HG02973 (cell line): ENCODE results near the gene KRT38.
"Not testable (repeated sequence)": the region's sequence is repeated elsewhere in the genome, so short reads cannot be mapped to it uniquely, and the experiment has no call there.

Experiments
- ATAC-seq: cut with Tn5 transposase; IDR thresholded peaks from one replicate; pipeline ENCODE4 v1.9.1; 2021; ENCODE audit warnings: moderate library complexity; ENCODE audit not compliant: unreplicated experiment

Gene KRT38

DNA sequence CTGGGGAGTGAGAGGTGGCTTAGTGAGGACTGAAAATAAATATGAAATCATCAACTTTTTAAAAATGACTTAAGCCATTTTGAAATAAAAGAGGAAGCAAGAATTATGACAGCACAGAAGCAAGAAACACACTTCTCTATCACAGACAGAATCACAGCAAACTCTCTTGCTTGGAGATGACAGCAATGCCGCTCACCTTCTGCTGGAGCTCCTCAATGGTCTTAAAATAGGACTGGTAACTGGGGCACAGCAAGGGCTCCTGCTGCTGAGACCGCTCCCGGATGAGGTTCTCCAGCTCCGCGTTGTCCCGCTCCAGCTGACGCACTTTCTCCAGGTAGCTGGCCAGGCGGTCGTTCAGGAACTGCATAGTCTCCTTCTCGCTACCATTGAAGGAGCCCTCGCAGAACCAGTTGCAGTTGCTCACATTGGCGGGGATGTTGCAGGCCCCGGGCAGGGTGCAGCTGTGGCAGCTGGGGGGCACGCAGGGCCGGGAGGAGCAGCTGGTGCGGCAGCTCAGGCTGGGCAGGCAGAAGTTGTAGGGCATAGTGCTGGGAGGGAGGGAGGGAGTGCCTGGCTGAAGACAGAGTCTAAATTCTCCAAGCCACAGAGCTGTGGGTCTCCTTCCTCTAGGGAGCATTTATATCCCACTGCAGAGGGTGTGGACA lies 43.7 kb downstream of the KRT38 start, which contains the start of gene KRT31:
Gene KRT31, minus strand, starts transcription at position 613 of the 665 bp plus-strand sequence. Its CDS starts 69 bp downstream, at position 544.
- no peak for ATAC-seq

DNA sequence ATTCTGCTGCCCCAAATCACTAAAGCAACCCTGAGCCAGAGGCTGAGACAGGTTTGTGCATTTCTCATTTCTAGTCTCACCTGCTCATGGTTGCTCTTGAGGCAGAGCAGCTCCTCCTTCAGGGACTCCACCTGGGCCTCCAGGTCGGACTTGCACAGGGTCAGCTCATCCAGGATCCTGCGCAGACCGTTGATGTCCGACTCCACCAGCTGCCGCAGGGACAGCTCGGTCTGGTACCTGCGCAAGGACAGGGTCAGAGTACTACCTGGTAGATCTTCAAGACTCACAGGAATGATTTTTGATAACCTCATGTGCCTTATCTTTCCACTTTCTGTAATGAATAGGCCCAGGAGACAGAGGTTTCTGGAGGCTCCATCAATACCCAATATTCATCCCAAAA lies 44.4 kb downstream of the KRT38 start:
- ATAC-seq = no peak

DNA sequence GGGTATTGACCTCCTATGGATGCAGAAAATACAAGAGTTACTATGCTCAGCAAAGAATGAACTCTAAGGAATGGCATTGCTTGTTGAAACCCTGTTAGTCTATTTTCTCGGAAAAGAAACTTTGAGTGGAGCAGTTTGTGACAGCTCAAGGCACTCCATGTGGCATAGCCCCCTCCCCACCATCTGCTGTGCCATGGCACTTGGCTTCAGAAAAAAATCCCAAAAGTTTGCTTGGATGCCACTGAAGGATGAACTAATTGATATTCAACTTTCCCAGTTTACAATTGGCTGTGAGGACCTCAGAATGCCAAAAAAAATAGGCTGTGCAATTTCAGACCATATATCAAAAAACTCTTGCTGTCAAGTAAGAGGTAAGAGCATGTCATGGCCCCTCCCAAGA lies 45.2 kb downstream of the KRT38 start:
- no peak for ATAC-seq

DNA sequence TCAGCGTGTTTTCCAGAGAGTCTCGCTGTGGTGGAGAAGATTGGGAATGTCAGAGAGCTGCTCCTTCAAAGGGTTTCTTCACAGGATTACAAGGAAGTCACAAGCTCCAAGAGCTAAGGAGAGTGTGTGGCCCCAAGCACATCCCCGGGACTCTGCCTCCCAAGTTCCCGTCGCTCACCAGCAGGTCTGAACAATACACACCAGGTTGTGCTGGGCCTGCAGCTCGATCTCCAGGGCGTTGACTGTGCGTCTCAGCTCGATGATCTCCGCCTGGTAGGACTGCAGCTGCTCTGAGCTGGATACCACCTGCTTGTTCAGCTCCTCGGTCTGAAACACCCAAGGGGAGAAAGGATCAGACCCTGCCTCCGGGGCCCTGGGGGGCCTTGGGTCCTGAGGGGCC lies 45.7 kb downstream of the KRT38 start:
- not testable (repeated sequence) for ATAC-seq

DNA sequence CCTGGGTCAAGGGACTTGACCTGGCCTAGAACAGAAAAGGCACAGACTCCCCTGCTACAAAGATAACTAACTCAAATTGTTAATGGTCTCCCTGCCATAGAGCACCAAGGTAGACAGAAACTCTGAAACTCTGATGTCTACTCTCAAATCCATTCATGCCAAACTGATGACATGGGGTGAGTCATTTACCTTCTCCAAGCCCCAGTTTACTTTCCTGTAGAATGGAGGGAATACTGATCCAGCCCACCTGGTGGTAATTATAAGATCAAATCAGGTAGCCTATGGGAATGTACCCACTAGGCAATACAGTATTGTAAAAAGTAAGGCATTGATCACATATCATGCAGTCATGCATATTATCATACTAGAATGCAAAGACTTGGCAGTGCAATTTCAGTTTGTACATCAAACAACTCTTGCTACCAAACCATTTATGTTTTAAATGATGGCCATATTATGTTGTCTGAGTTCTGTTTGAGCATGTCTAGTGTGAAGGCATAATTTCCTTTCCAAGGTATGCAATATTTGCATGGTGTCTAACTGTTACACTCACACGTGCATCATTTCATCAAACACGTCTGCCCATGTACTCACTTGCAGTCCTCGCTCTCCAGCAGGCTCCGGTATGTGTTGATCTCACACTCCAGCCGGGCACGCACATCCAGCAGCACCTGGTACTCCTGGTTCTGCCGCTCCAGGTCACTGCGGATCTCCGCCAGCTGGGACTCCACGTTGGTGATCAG lies 46.4 kb downstream of the KRT38 start:
- no peak for ATAC-seq

DNA sequence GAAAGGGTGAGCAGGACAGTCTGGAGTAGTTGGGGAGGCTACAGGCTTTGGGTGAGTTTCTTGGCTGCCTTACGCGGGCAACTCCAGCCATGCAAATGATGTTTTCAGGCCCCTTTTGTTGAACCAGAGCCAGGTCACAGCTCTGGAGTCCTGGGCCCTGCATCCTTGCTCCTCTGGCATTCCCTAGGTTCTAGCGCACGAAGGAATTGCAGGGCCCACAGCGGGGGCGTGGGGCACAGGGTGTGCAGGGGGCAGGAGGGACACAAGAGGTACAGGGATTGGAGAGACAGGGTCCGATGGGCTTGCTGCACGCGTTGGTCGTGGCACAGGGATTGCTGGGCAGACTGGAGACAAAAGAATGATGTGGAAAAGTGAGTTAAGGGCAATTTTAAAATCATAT lies 47.0 kb downstream of the KRT38 start:
- no peak for ATAC-seq

DNA sequence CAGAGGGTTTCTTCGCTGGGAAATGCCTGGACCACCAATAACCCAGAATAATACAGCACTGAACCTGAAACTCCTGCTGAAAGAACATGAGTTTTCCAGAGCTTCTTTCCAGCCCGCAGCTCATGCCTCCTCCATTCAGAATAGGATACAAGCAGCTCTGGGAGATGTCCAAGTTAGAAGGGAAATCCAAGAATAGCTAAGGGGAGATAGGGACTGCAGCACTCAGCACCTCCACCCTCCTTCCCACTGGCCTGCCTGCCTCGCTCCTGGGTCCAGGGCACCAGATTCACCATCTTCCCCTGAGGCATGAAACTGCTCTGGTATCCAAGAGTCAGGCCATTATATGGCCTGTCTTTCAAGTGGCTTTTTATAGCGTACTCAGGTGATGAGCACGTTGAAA lies 47.5 kb downstream of the KRT38 start:
- ATAC-seq = no peak

DNA sequence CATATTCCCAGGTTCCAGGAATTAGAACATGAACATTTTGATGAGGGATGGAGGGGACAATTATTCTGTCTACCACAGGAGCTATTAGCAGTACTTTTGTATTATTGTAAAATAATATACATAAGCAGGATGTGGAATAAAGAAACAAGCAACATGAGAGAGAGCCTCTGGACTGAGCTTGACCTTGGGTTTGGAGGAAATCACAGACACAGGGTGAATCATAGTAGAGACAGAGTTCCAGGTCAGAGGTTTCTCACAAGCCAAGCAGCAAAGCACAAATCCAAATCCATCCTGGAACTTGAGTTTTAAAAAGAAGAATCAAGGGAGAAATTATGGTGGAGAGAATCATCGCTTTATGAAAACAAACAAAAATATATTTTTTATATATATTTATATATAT lies 48.5 kb downstream of the KRT38 start:
- no peak for ATAC-seq

DNA sequence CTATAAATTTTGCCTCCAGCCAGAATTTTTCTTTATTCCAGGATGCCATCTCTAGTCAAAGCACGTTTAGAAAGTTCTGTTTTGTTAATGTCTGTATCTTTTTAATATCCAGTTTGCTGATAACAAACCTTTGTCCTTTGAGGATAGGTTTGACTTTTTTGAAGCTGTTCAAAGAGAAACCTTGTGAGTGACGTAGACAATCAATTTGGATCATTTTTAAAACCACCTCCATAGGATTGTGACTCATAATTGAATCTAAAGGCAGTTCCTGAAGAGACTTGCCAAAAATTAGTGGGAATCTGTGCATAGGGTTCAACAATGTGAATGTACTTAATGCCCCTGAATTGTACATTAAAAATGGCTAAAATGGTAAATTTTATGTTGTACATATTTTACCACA lies 49.2 kb downstream of the KRT38 start:
- no peak for ATAC-seq

DNA sequence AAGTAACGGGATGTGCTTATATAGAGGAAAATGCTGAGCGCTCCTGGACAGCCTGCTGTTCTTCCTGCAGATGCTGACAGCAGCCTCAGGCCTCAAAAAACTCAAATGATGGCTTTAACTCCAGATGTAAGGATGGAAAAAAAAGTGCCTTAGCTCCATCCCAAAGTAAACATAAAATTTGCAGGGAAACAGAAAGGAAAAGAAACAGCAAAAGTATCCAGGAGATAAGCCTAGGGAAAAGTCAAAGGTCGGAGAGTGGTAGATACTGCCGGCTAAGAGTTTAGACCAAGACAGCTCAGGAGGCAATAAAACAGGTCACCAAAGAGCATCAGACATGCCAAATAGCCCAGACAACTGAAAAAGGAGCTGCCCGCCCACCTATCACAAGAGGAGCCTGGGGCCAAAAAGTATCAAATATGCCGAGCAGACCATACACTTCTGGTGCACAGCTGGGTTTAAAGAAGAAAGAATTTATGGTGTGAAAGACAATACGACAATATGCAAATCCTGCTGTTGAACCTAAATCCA lies 50.3 kb downstream of the KRT38 start:
- ATAC-seq = no peak

DNA sequence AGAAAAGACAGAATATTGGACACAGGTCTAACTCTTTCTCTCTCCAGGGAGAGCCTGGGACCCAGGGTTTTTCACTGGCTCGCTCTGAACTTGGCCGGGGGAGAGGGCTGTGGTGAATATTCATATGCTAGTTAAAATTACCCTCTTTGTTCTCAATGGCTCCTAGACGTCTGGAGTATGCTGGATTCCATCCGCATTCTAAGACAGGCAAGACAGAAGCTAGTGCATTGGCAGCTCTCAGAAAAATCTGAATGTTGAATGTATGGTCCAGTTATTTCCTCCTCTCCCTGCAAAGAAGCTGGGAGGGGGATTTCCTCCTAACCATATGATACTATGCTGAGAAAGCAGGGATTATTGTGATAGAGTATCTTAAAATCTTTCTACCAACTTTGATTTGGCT lies 53.1 kb downstream of the KRT38 start:
- ATAC-seq = no peak

DNA sequence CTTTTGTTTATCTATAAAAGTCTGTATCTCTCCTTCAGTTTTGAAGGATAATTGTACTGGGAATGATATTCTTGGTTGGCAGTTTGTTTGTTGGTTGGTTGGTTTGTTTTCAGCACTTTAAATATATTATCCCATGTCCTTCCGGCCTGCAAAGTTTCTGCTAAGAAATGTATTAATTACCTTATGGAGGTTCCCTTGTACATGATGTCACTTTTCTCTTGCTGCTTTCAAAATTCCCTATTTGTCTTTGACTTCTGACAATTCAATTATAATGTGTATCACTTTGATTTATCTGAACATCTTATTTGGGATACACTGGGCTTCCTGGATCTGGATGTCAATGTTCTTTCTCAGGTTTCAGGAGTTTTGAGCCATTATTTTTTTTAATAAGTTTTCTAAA lies 54.6 kb downstream of the KRT38 start:
- no peak for ATAC-seq
